ENCODE data around the gene KRT35.

KRT35 gene

DNA sequence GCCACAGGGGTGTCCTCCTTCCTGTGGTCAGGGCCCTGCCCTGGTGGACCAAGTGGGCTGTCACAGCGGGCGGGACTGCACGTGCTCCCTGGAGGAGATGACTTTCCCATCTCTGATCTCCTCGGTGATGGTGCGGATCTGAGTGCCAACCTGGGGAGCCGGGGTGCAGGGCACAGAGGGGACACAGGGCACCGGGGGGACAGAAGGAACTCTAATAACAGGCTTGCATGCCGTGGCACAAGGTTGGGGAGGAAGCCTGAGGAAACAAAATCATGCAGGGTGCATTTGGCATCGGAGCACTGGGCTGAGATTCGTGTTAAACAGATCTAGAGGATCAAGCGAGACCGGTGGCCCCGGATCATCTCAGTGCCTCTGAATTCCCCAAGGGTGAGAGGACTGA, 5.4 kb upstream of the KRT35 start:
- DNase-seq, result no peak

DNA sequence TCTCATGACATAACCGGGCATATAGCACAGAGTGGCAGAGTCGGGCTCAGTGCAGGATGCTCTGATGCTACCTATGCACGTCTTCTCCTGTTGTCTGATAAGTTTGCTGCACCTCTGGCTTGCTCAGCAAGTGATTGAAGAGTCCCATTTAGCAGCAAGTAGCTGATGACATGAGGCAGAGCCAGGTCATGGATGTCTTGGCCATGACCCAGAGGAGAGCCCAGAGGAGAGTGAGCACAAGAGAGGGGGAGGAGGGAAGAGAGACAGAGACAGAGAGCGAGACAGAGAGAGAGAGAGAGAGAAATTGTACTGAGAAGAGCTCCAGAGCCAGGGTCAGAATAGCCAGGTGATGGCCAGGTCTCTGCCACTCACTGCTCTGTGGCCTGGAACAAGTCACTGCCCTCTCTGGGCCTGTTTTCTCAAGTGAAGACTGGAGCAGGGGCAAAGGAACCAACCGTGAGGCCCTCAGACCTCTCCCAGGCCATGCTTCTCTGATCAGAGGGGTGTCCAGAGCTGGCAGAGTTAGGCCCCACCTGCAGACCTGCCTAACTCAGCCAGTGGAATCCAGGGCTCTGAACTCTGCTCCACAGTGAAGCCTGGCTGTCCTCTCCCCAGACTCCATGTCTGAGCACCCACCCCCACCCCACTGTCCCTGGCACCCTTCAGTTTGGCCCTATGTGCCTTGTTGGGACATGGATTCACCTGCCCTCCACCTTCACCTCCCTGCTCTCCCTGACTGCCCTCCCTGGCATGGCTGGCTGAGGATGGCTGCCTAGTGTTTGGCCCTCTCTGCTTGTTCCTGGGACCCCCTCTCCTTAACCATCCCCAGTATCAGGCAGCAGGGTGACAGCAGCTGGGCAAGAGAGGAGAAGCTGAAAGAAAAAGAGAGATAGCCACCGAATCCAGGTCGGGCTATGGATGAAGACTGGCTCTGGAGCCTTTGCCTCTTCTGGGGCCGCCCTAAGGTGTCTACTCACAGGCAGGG, 4.3 kb upstream of the KRT35 start:
- DNase-seq, result no peak

DNA sequence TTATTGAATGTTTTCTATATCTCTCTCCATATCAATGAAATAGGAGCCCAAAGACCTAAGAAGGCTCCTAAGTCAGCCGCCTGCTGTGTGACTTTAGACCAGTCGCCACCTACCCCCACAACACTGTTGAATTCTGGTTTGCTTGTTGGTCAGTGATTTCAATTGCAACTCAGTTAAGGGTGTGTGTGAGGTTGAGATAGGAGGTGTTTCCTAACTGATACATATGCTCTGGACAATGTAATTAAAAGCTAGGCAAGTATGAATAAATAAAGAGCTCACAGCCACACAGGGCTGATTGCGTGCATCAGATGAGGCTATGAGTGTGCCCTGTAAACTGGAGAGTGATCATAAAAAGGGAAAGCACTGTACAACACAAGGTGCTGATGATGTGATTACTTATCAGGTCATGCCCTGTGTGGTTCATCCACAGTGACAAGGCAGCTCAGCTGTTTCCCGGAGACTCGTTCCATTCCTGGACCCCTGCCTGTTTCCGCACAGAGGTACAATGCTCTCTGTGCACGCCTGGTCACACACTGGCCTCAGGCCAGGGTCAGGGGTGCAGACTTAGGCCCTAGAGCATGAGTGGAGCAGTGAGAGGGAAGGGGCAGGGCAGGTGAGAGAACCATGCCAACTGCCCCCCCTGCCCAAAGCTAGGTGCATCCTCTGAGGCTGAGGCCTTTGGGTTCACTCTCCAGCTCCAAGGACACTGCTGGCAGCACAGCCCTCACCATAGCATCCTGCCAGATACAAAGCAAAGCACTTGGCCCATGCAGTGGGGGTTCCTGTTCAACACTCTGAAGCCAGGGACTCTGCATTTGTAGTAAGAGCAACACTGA, 3.3 kb upstream of the KRT35 start:
- no peak for DNase-seq

DNA sequence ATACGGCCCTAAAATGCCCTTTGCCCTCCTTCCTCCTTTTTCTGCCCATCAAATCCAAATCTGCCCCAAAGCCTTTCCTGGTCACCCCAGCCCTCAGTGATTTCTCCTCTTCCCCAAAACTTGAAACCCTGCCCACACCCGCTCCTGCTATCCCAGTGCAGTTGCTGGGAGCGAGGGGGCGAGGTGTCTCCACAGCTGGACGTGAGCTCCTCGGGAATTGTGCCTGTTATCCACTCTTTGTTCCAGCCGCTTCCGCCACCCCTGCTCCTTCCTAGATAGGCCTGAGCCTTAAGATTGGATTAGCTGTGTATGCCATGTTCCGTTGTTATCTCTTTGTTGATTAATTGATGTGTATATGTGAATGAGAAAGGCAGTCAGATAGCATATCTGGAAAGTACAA, 2.6 kb upstream of the KRT35 start:
- DNase-seq, result no peak

GRCh38 chr17:41480581-41480980, 370 bp downstream of the KRT35 start:
- DNase-seq, result no peak

DNA sequence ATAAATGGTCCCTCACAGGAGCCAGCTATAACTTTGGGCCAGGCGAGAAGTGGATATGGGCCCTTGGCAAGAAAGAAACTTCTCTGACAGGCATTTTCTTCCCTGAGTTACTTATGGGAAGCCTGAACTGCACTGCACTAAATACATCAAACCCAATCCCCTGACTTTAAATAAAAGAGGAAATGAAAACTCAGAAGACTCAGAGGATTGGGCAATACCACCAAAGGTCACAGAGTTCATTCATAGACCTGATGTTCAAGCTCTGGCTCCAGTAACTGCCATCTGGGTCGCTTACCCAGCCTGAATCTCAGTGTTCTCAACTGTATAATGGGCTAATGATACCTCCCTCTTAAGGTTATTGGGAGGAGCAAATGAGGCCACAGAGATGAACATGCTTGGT, 815 bp downstream of the KRT35 start:
- DNase-seq, result no peak

- DNase-seq, result no peak
Observed at GRCh38 chr17:41478237-41478636, 2.7 kb downstream of the KRT35 start.

- no peak for DNase-seq
Observed at GRCh38 chr17:41476866-41477815, 3.8 kb downstream of the KRT35 start.

DNA sequence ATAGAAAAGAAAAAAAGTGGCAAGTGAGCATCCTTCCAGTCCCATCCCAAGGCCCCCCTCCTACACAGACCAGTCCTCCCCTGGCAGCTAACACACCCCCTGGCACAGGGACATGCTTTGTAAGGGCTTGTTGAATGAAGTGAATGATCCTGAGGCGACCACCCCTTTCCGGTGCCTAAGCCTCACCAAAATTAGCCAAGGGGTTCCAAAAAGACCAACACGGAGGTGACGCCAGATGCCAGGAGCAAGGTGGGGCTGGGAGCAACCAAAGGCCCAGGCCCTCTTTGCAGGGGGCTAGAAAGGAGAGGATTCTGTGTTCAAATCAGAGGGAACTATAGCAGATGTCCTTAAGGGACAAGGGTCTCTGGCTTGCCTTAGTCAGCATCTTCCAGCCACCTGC, 5.5 kb downstream of the KRT35 start:
- no peak for DNase-seq

DNA sequence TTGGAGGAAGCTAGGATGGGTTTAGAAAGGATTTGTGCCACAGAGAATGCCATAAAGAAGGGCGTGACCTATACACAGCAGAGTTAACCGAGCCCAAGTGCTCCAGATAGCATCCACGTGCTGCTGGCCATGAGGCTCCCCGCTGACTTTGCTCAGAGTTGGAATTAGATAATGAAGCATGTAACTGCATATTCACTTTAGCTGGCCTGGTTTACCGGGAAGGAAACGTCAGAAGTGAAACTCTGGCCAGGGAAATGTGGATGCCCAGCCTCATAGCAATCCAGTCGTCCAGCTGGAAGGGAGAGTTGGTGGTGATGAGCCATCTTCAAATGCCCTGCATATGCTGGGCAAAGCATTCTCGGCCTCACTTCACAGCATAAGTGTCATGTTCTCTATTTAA, 6.1 kb downstream of the KRT35 start:
- no peak for DNase-seq

- DNase-seq, result no peak
Observed at GRCh38 chr17:41468346-41468745, 12.6 kb downstream of the KRT35 start.

GRCh38 chr17:41467561-41467960, 13.4 kb downstream of the KRT35 start:
- no peak for DNase-seq

DNA sequence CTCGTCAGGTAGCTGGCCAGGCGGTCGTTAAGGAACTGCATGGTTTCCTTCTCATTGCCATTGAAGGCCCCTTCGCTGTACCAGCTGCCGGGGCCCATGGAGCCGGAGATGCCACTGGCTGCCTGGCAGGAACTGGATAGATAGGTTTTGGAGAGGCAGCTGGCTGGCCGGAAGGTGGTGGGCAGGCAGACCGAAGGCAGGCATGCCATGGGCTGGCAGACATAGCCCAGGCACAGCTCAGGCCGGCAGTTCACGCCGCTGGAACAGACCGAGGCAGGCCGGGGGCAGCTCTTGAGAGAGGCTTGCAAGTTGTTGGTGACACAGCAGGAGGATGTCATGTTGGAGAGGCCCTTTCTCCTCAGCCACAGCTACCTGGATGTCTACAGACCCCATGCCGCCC, 14.0 kb downstream of the KRT35 start, which contains the start of gene KRT32:
Gene KRT32, minus strand, starts transcription at position 399 of the 400 bp plus-strand sequence. Its CDS starts 61 bp downstream, at position 338.
- no peak for DNase-seq

DNA sequence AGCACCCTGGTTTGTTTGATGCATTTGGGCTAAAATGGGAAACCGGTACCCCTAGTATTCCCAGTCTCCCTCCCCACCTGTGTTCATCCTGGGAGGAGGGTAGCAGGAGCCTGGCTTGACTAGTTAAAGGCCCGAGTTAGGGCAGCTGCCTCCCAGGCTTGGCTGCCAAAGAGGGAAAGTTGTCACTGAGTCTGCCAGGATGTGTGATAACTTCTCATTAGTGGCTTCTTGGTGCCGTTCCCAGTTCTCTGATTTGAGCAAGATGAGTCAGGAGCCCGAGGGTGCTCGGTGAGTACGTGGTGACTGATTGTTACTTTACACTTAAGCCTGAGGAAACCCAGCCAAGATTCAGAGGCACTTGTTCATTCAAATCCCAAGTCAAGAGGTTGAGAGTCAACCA, 16.3 kb downstream of the KRT35 start:
- DNase-seq, result no peak

DNA sequence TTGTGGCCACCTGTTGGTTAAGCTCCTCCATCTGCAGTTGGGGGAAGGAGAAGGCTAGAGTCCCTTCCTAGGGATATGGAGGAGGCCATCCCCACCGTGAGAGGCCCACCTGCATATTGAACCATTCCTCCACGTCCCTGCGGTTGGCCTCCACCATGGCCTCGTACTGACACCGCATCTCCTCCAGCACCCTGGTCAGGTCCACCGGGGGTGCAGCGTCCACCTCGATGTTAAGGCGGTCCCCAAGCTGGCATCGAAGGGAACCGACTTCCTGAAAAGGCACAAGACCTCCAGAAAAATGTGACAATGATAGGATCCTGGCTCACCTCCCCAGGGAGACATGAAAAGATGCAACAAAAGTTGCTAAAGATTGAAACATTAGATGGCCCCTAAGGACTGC, 16.8 kb downstream of the KRT35 start:
- DNase-seq, result no peak

DNA sequence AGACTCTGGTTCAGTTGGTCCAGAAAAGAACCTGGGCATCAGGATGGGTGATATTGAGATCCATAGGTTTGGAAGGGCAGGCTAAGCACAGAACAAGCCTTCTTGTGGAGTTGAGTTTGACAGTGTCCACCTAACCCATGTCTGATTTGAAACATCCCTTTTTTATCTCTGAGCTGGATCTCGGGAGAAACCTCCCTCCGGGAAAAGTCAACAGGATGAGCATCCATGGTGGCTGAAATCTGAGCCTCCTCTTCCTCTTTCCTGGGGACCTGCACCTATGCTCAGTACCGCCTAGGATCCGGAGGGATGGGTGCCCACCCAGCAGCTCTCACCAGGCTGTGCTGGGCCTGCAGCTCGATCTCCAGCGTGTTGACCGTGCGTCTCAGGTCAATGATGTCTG, 17.2 kb downstream of the KRT35 start:
- DNase-seq, result no peak

DNA sequence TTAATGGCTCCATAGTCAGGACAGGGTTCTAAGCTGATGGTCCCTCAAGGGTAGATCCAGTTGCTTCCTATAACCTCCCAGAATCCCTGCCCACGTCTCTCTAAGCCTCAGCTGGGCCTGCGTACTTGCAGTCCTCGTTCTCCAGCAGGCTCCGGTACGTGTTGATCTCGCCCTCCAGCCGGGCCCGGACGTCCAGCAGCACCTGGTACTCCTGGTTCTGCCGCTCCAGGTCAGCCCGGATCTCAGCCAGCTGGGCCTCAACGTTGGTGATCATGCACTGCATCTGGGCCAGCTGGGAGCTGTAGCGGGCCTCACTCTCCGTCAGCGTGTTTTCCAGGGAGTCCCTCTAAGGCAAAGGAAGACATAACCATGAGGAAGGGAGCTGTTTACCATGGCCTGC, 18.2 kb downstream of the KRT35 start:
- DNase-seq, result no peak

DNA sequence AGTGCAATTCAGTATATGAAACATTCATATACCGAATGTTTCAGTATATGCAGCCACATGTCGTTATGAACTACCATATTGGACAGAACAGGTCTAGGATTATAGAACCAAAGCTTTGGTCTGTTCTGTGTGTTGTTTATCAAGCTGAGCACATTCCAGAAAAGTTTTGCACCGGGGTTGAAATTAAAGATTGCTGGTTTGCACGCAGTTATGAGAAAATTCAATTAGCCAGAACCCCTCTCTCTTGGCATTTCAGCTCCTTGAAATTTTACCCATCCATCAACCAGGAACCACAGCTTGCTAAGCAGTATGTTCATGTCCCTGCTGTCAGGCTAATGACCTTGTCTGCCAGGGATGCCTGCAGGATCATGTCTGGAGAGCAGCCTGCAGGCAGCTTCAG, 23.3 kb downstream of the KRT35 start:
- DNase-seq, result no peak

GRCh38 chr17:41456204-41456603, 24.7 kb downstream of the KRT35 start:
- no peak for DNase-seq

DNA sequence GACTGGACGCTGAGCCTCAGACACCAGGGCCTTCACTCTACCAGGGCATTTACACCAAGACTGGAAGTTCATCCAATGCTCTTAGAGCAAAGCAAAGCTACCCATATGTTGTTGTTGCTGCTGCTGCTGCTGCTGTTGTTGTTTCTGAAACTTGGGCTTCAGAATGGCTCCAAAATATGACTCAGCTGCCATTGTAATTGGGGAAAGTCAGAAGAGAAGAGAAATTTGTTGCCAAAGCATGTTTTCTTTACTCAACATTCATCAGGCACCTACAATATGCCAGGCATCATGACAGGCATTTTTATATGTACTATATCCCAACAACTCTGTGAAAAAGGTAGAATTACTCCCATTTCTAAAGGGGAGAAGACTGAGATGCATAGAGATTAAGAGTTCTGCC, 25.7 kb downstream of the KRT35 start:
- no peak for DNase-seq

GRCh38 chr17:41453066-41453465, 27.9 kb downstream of the KRT35 start:
- DNase-seq, result no peak

- DNase-seq, result no peak
Observed at GRCh38 chr17:41452281-41452680, 28.7 kb downstream of the KRT35 start.
